Measurements from ENCODE around the gene FZD1.

DNA sequence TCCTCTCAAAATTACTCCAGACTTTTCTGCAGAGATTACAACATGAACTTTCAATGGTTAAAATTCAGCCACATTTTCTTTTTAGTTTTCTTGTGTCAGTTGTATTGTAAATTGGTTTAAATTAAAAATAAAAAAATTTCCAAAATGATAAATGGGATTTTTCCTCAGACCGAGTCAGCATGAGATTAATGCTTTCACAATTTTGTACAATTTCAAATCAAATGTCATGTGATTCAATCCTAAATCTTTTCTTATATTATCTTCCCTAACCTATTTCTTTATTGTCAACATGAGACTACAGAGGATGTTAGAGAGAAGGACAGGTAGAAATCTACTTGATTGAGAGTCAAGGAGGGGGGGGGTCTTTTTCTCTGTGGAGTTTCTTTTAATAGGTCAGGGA lies 33.7 kb downstream of the FZD1 start:
- no peak for TF ChIP-seq CTCF (IDR thresholded peaks at IDR 0.05)
- no peak for TF ChIP-seq POLR2AphosphoS5 (IDR thresholded peaks at IDR 0.05)
